ENCODE measurements around the gene KIFAP3.

DNA sequence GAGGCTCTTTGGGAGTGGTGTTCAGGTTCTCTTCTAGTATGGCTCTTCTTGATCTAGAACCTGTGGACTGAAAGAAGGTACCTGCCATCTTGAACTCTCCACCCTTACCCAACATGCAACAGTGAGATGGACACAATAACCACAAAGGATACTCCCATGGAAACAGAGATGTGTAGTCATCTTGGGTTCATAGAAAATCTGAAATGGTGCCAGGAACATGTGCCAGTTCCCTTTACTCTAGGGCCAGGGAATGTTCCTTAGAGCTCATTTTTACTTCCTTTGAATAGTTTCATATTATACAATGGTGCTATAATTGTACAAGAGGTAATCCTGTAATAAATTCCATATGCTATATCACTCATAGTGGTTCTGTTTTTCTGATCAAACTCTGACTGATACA lies 167.6 kb downstream of the KIFAP3 start:
- TF ChIP-seq, protein P1, sequence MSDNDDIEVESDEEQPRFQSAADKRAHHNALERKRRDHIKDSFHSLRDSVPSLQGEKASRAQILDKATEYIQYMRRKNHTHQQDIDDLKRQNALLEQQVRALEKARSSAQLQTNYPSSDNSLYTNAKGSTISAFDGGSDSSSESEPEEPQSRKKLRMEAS (IDR thresholded peaks at IDR 0.05) = no peak
- TF ChIP-seq REST (IDR thresholded peaks at IDR 0.05) (no peak), HNF4G (IDR thresholded peaks at IDR 0.05) (no peak), CTCF (IDR thresholded peaks at IDR 0.05; ENCODE audit: low read depth, low read length, missing input control) (no peak), RXRA (IDR thresholded peaks at IDR 0.05) (no peak), FOXA2 (IDR thresholded peaks at IDR 0.05) (no peak), RAD21 (IDR thresholded peaks at IDR 0.05) (no peak), EGR1 (IDR thresholded peaks at IDR 0.05; ENCODE audit: low read depth in 2 of 2) (no peak)
- TF ChIP-seq, protein P2, sequence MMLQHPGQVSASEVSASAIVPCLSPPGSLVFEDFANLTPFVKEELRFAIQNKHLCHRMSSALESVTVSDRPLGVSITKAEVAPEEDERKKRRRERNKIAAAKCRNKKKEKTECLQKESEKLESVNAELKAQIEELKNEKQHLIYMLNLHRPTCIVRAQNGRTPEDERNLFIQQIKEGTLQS (IDR thresholded peaks at IDR 0.05) = no peak
